SK-N-SH (cell line): ENCODE data around the gene UGT1A10. TPM values are rescaled to one million over a fixed set of nuclear protein-coding genes. Genes with fewer than 3 reads are reported as not detected.

Experiments
- CTCF ChIA-PET: fragments of 300-600, 350-600 bp; formaldehyde crosslinking; extraction: SDS; loops from one replicate; lab custom pipeline; 2021; lab: Yijun Ruan, JAX
- POLR2A ChIA-PET: fragments of 350-600 bp; sonication (Branson Sonifier 250); formaldehyde crosslinking; extraction: SDS; loops from one replicate; lab custom pipeline; 2020; ENCODE audit warnings: antibody characterized with exemption, inconsistent platforms; lab: Yijun Ruan, JAX
- DNase-seq: peaks from one replicate; pipeline ENCODE4 v3.0.0; 2012
- H2AFZ ChIP-seq: fragments of 200-600 bp; sonication (generic); 2 replicates; pipeline ENCODE4 v1.8.1; 2016; ENCODE audit warnings: antibody characterized with exemption, mild to moderate bottlenecking, low read depth
- H3F3A ChIP-seq: fragments of 200-600 bp; sonication (generic); replicated peaks from 2 replicates; pipeline ENCODE3; 2016; ENCODE audit warnings: antibody characterized with exemption, mild to moderate bottlenecking; ENCODE audit not compliant: insufficient read depth
- H3K27ac ChIP-seq, 2 experiments: fragments of 200-500 bp in 1 of 2; fragments of 200-600 bp in 1 of 2; sonication (Bioruptor generic) in 1 of 2; sonication (generic), shearing (Covaris generic) in 1 of 2; 2 replicates each; pipeline versions ENCODE4 v1.5.1 to v1.6.1; 2014 to 2016; ENCODE audit warnings: low read depth in 2 of 2, inconsistent platforms in 1 of 2, low read length in 1 of 2, mild to moderate bottlenecking in 1 of 2, mixed read lengths in 1 of 2
- H3K27me3 ChIP-seq: fragments of 200-600 bp; sonication (generic), shearing (Covaris generic); 2 replicates; pipeline ENCODE4 v1.6.1; 2016; ENCODE audit warnings: mixed run types; ENCODE audit not compliant: insufficient read depth
- H3K36me3 ChIP-seq, 2 experiments: fragments of 200-500 bp in 1 of 2; fragments of 200-600 bp in 1 of 2; sonication (Bioruptor generic) in 1 of 2; sonication (generic) in 1 of 2; replicated peaks in 1 of 2; 2 replicates each; pipeline versions ENCODE3 to v1.5.1; 2014 to 2016; ENCODE audit warnings: low read length in 1 of 2, mild to moderate bottlenecking in 1 of 2; ENCODE audit not compliant: insufficient read depth in 2 of 2, control insufficient read depth in 1 of 2
- H3K4me1 ChIP-seq, 2 experiments: fragments of 200-500 bp in 1 of 2; fragments of 200-600 bp in 1 of 2; sonication (Bioruptor generic) in 1 of 2; sonication (generic), shearing (Covaris generic) in 1 of 2; 2 replicates each; pipeline versions ENCODE4 v1.5.1 to v1.6.1; 2014 to 2016; ENCODE audit warnings: low read depth in 1 of 2, low read length in 1 of 2, mixed run types in 1 of 2; ENCODE audit not compliant: insufficient read depth in 2 of 2, control insufficient read depth in 1 of 2
- H3K4me2 ChIP-seq: fragments of 200-600 bp; sonication (generic), shearing (Covaris generic); 2 replicates; pipeline ENCODE4 v1.6.1; 2017; ENCODE audit warnings: mixed run types
- H3K4me3 ChIP-seq, 2 experiments: fragments of 200-500 bp in 1 of 2; fragments of 200-600 bp in 1 of 2; sonication (Bioruptor generic) in 1 of 2; sonication (generic), shearing (Covaris generic) in 1 of 2; 2 replicates each; pipeline versions ENCODE4 v1.5.1 to v1.8.1; 2014 to 2016; ENCODE audit warnings: low read depth in 2 of 2, inconsistent platforms in 1 of 2, low read length in 1 of 2, mild to moderate bottlenecking in 1 of 2, mixed read lengths in 1 of 2, moderate library complexity in 1 of 2
- H3K79me2 ChIP-seq: fragments of 200-600 bp; sonication (generic); 2 replicates; pipeline ENCODE4 v1.8.1; 2017; ENCODE audit warnings: mild to moderate bottlenecking; ENCODE audit not compliant: insufficient read depth
- H3K9ac ChIP-seq: fragments of 200-600 bp; sonication (generic); 2 replicates; pipeline ENCODE4 v1.6.1; 2017; ENCODE audit warnings: mixed run types
- H3K9me2 ChIP-seq: fragments of 200-600 bp; sonication (generic); 2 replicates; pipeline ENCODE4 v1.6.1; 2017; ENCODE audit warnings: mixed run types
- H3K9me3 ChIP-seq: fragments of 200-600 bp; sonication (generic); 2 replicates; pipeline ENCODE4 v1.6.1; 2017; ENCODE audit warnings: mixed run types, mild to moderate bottlenecking, moderate library complexity
- H4K20me1 ChIP-seq: fragments of 200-600 bp; sonication (generic); 2 replicates; pipeline ENCODE4 v1.6.1; 2017; ENCODE audit warnings: mild to moderate bottlenecking, mixed run types; ENCODE audit not compliant: insufficient read depth
- EP300 ChIP-seq, 2 experiments: IDR thresholded peaks; 2 replicates each; pipeline versions ENCODE4 v1.4.0 to v1.6.1; 2012; ENCODE audit warnings: borderline replicate concordance in 1 of 2, low read depth in 1 of 2, low read length in 1 of 2
- FOSL2 ChIP-seq: IDR thresholded peaks from 2 replicates; pipeline ENCODE4 v1.4.0; 2012; ENCODE audit warnings: low read depth, mild to moderate bottlenecking, moderate library complexity, borderline replicate concordance
- FOXM1 ChIP-seq: IDR thresholded peaks from 2 replicates; pipeline ENCODE4 v1.4.0; 2012; ENCODE audit warnings: low read depth, mild to moderate bottlenecking
- GATA2 ChIP-seq: sonication (generic); formaldehyde crosslinking; IDR thresholded peaks from 2 replicates; pipeline ENCODE4 v1.5.0; 2020; ENCODE audit warnings: mild to moderate bottlenecking, missing genetic modification reagents
- JUND ChIP-seq: IDR thresholded peaks from 2 replicates; pipeline ENCODE4 v1.4.0; 2012
- MEF2A ChIP-seq: IDR thresholded peaks from 2 replicates; pipeline ENCODE4 v1.4.0; 2012; ENCODE audit warnings: low read depth, borderline replicate concordance
- NFIC ChIP-seq: IDR thresholded peaks from 2 replicates; pipeline ENCODE4 v1.4.0; 2012; ENCODE audit warnings: borderline replicate concordance
- NRF1 ChIP-seq: IDR thresholded peaks from 2 replicates; pipeline ENCODE4 v1.6.1; 2012; ENCODE audit warnings: low read depth, mild to moderate bottlenecking, low read length
- RAD21 ChIP-seq: IDR thresholded peaks from 2 replicates; pipeline ENCODE4 v1.6.1; 2012; ENCODE audit warnings: mild to moderate bottlenecking, low read length
- RCOR1 ChIP-seq: fragments of 150-350 bp; IDR thresholded peaks from 2 replicates; pipeline ENCODE4 v1.6.1; 2017; ENCODE audit warnings: antibody characterized with exemption, low read length
- RXRA ChIP-seq: IDR thresholded peaks from 2 replicates; pipeline ENCODE4 v1.4.0; 2012; ENCODE audit warnings: low read depth, mild to moderate bottlenecking, borderline replicate concordance
- SMC3 ChIP-seq: IDR thresholded peaks from 2 replicates; pipeline ENCODE4 v1.6.1; 2012; ENCODE audit warnings: low read depth, low read length, improper control_type of control experiment
- ZBTB33 ChIP-seq: IDR thresholded peaks from 2 replicates; pipeline ENCODE4 v1.4.0; 2012; ENCODE audit warnings: low read depth, borderline replicate concordance
- WGBS: methylation state at CpG from one replicate; pipeline ENCODE4 v1.1.6; 2017; ENCODE audit warnings: low lambda C conversion rate; 5-methylcytosine and 5-hydroxymethylcytosine counted together
- polyA plus RNA-seq, 3 experiments: library from polyadenylated mRNA; depleted of rRNA; stranded (reverse); fragments of >200 nt; gene quantifications; 2 replicates each; pipeline ENCODE4 v1.2.3, GENCODE V29; 2012
- TF ChIP-seq, protein P1 (sequence below): IDR thresholded peaks from 2 replicates; pipeline ENCODE4; 2012
- TF ChIP-seq, protein P2 (sequence below): IDR thresholded peaks from 2 replicates; pipeline ENCODE4 v1.4.0; 2012; ENCODE audit warnings: low read depth, borderline replicate concordance

The UGT1A10 gene
- polyA plus RNA-seq, 1 of the 3 experiments (the other 2 are of a cell fraction): not detected

- no peaks in the 10 kb centered on the region for H3F3A ChIP-seq
- DNase-seq: no peak
- no peak overlapping the region for H3K4me2 ChIP-seq
- no peaks in the 10 kb centered on the region for H3K4me1 ChIP-seq
- no peak for TF ChIP-seq SMC3
- no peak for TF ChIP-seq ZBTB33
- no peaks in the 10 kb centered on the region for H3K79me2 ChIP-seq
- H3K27me3 ChIP-seq: no peaks in the 10 kb centered on the region
- H3K9ac ChIP-seq: no peak overlapping the region
- H3K4me3 ChIP-seq: no peak overlapping the region
- H3K36me3 ChIP-seq: no peaks in the 10 kb centered on the region
- no peak overlapping the region for H3K27ac ChIP-seq
- WGBS: 13% methylated on average over 2 of the region's 2 CpGs
- ChIA-PET CTCF (no interaction called here), POLR2A (no interaction called here)
- no peak overlapping the region for H2AFZ ChIP-seq
- H4K20me1 ChIP-seq: no peaks in the 10 kb centered on the region
- no peaks in the 10 kb centered on the region for H3K9me2 ChIP-seq
- no peaks in the 10 kb centered on the region for H3K9me3 ChIP-seq
Measured at GRCh38 chr2:233676046-233676445, 39.8 kb downstream of the UGT1A10 start.

DNA sequence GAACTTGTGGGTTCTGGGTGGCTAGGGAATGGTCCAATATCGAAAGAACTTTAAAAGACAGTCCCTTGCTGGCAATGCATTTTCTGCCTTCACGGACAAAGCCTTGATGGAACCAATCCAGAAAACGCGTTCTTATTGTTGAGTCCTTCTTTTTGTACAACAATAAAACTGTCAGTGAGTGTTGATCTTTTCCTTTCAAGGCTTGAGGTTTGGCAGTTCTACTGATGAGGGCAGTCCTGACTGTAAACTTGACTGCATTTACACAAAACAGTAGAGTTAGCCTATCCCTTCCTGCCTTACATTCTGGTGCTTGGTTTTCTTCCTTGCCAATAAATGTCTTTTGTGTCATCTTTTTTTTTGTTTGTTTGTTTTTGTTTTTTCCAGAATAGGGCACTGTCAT lies 42.9 kb downstream of the UGT1A10 start:
- no peaks in the 10 kb centered on the region for H3K27me3 ChIP-seq
- H3K79me2 ChIP-seq: no peaks in the 10 kb centered on the region
- DNase-seq: no peak
- H3K9me2 ChIP-seq: no peaks in the 10 kb centered on the region
- ChIA-PET POLR2A (no interaction called here), CTCF (no interaction called here)
- H3K4me1 ChIP-seq: no peaks in the 10 kb centered on the region
- H3F3A ChIP-seq: no peaks in the 10 kb centered on the region
- H3K27ac ChIP-seq: no peak overlapping the region
- H3K9ac ChIP-seq: no peak overlapping the region
- no peak overlapping the region for H3K4me2 ChIP-seq
- no peak overlapping the region for H2AFZ ChIP-seq
- WGBS: 42% methylated on average over 4 of the region's 4 CpGs
- no peaks in the 10 kb centered on the region for H3K9me3 ChIP-seq
- H3K4me3 ChIP-seq: no peak overlapping the region
- H3K36me3 ChIP-seq: no peaks in the 10 kb centered on the region
- H4K20me1 ChIP-seq: no peaks in the 10 kb centered on the region
- TF ChIP-seq MEF2A (no peak), JUND (no peak), FOXM1 (no peak), NFIC (no peak), EP300 (IDR thresholded peaks at IDR 0.05; ENCODE audit: borderline replicate concordance in 1 of 2, low read depth in 1 of 2, low read length in 1 of 2) (no peak), FOSL2 (no peak), ZBTB33 (no peak), RXRA (no peak), NRF1 (no peak), RCOR1 (no peak), GATA2 (CRISPR knock-in tag) (no peak), RAD21 (no peak)
- TF ChIP-seq, protein P1, sequence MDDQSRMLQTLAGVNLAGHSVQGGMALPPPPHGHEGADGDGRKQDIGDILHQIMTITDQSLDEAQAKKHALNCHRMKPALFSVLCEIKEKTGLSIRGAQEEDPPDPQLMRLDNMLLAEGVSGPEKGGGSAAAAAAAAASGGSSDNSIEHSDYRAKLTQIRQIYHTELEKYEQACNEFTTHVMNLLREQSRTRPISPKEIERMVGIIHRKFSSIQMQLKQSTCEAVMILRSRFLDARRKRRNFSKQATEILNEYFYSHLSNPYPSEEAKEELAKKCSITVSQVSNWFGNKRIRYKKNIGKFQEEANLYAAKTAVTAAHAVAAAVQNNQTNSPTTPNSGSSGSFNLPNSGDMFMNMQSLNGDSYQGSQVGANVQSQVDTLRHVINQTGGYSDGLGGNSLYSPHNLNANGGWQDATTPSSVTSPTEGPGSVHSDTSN: no peak
- TF ChIP-seq, protein P2, sequence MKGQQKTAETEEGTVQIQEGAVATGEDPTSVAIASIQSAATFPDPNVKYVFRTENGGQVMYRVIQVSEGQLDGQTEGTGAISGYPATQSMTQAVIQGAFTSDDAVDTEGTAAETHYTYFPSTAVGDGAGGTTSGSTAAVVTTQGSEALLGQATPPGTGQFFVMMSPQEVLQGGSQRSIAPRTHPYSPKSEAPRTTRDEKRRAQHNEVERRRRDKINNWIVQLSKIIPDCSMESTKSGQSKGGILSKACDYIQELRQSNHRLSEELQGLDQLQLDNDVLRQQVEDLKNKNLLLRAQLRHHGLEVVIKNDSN: no peak
